ENCODE results near the gene MYO16. TPM values are rescaled to one million over a fixed set of nuclear protein-coding genes. Genes with fewer than 3 reads are reported as not detected.

Gene MYO16
- total RNA-seq, 3 donors from 2014 or later = 0.15 to 0.48 (median 0.33) TPM

DNA sequence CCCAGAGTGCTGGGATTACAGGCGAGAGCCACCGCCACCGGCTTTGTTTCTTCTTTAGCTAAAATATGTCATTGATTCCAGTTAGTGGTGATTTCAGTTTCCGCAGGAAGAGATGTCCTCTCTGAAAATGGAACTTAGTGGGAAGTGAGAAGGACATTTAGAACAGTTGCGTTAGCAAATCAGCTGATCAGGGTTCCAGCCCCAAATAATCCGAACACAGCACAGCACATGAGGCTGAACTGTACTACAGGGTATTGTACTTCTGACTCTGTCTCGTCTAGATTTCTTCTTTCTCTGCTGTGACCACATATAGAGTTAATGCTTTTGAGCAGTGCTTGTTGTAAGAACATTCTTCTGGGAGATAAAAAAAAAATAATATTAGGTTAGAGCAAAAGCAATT lies 314.4 kb downstream of the MYO16 start:
- intact Hi-C loops (cut with DNase I; ENCODE audit: low total_unique reads) = loop anchor here (10.0 kb wide), 1 partner anchor 461 kb away; no protein-coding TSS in a partner anchor
- DNase-seq (ENCODE audit: low spot score in 2 of 2) = no peak
- no peaks in the 10 kb centered on the region for H3K36me3 ChIP-seq
- H3K27me3 ChIP-seq = no peaks in the 10 kb centered on the region
- H3K9me3 ChIP-seq = no peaks in the 10 kb centered on the region
- H3K4me3 ChIP-seq = no peak overlapping the region
- H3K27ac ChIP-seq = no peak overlapping the region
- no peaks in the 10 kb centered on the region for H3K4me1 ChIP-seq
- TF ChIP-seq POLR2AphosphoS5 (IDR thresholded peaks at IDR 0.05) (no peak), POLR2A (IDR thresholded peaks at IDR 0.05) (no peak)
- TF ChIP-seq, protein P1, sequence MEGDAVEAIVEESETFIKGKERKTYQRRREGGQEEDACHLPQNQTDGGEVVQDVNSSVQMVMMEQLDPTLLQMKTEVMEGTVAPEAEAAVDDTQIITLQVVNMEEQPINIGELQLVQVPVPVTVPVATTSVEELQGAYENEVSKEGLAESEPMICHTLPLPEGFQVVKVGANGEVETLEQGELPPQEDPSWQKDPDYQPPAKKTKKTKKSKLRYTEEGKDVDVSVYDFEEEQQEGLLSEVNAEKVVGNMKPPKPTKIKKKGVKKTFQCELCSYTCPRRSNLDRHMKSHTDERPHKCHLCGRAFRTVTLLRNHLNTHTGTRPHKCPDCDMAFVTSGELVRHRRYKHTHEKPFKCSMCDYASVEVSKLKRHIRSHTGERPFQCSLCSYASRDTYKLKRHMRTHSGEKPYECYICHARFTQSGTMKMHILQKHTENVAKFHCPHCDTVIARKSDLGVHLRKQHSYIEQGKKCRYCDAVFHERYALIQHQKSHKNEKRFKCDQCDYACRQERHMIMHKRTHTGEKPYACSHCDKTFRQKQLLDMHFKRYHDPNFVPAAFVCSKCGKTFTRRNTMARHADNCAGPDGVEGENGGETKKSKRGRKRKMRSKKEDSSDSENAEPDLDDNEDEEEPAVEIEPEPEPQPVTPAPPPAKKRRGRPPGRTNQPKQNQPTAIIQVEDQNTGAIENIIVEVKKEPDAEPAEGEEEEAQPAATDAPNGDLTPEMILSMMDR (IDR thresholded peaks at IDR 0.05) = no peak

DNA sequence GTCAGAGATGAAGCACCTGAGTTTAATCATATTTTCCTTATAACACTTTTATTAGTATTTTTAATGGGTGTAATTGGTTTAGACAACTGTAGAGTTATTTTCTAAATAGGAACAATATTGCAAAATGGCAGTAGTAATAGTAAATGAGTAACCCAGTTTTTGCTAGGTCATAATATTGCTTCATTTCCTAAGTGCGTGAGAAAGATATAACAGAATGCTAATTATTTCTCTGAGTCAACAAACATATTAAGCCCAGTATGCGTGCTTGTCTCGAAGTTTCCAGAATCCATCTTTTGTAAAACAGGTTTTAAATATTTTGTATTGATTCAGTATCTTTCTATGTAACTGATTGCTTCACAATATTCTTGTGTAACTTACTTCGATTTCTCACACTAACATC lies 315.3 kb downstream of the MYO16 start:
- no peak for TF ChIP-seq POLR2AphosphoS5 (IDR thresholded peaks at IDR 0.05)
- no peak for TF ChIP-seq POLR2A (IDR thresholded peaks at IDR 0.05)
- TF ChIP-seq, protein P1 (IDR thresholded peaks at IDR 0.05) = no peak
- intact Hi-C loops (cut with DNase I; ENCODE audit: low total_unique reads) = loop anchor here (10.0 kb wide), 1 partner anchor 460 kb away; no protein-coding TSS in a partner anchor
- Histone ChIP-seq H3K9me3 (no peaks in the 10 kb centered on the region), H3K4me1 (no peaks in the 10 kb centered on the region), H3K4me3 (no peak overlapping the region), H3K36me3 (no peaks in the 10 kb centered on the region), H3K27ac (no peak overlapping the region), H3K27me3 (no peaks in the 10 kb centered on the region)
- no peak for DNase-seq (ENCODE audit: low spot score in 2 of 2)

DNA sequence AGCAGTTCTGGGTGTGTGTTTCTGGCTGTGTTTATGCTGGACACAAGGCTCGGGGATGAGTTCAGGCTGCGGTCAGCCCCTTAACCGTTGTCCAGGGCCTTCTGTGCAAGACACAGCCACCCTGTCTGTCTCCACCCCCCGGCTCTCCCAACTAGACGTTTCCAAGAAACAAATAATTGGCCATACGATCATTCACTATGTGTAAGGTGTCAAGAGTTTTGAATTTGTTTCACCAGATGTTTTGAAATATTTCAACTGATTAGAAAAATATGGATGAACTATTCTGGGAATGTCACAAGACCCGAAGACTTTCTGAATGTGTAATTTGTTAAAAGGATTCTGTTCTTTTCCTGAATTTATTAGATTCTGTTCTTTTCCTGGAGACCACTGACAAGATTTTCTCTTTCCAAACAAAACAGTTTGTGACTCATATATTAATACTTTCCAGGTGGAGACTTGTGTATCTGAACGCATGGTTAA lies 318.2 kb downstream of the MYO16 start:
- DNase-seq (ENCODE audit: low spot score in 2 of 2) = peak in 1 of 2 donors; percentile 44
- intact Hi-C loops (cut with DNase I; ENCODE audit: low total_unique reads) = loop anchor here (10.0 kb wide), 1 partner anchor 457 kb away; no protein-coding TSS in a partner anchor
- peak overlapping the region; percentile 79 to 86 for H3K27ac ChIP-seq

DNA sequence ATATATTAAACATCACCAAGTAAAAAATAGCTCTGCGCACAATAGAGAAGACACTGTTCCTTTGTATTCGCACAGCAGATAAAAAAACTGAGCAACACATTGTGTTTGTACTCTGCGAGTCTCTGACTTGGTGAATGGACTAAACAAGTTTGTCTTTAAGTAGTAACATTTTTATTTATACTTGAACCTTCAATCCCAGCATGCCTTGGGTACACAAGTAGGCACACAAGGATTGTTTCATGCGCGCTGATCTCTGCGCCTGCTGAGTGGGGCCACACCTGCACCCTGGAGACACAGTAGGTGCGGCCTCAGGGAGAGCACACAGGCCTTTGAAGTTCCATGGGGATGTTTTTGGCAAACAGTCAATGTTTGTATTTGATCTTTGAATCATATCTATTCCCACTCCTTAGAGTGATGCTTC lies 318.9 kb downstream of the MYO16 start:
- H3K27ac ChIP-seq = peak overlapping the region; percentile 74 to 83
- TF ChIP-seq POLR2AphosphoS5 (IDR thresholded peaks at IDR 0.05) = no peak
- TF ChIP-seq, protein P1 (IDR thresholded peaks at IDR 0.05) = no peak
- TF ChIP-seq POLR2A (IDR thresholded peaks at IDR 0.05) = no peak
- H3K36me3 ChIP-seq = no peaks in the 10 kb centered on the region
- intact Hi-C loops (cut with DNase I; ENCODE audit: low total_unique reads) = loop anchor here (10.0 kb wide), 1 partner anchor 457 kb away; no protein-coding TSS in a partner anchor
- H3K9me3 ChIP-seq = no peaks in the 10 kb centered on the region
- no peaks in the 10 kb centered on the region for H3K27me3 ChIP-seq
- H3K4me1 ChIP-seq = no peaks in the 10 kb centered on the region
- no peak overlapping the region for H3K4me3 ChIP-seq
- DNase-seq (ENCODE audit: low spot score in 2 of 2) = no peak

More for the DNA sequence above, 318.2 kb downstream of the MYO16 start:
- TF ChIP-seq POLR2AphosphoS5 (IDR thresholded peaks at IDR 0.05) = peak in 2 of 3 donors; percentile 51 to 71
- TF ChIP-seq POLR2A (IDR thresholded peaks at IDR 0.05) = no peak
- TF ChIP-seq, protein P1 (IDR thresholded peaks at IDR 0.05) = no peak
- Histone ChIP-seq H3K4me1 (no peaks in the 10 kb centered on the region), H3K27me3 (no peaks in the 10 kb centered on the region), H3K9me3 (no peaks in the 10 kb centered on the region), H3K4me3 (no peak overlapping the region), H3K36me3 (no peaks in the 10 kb centered on the region)

DNA sequence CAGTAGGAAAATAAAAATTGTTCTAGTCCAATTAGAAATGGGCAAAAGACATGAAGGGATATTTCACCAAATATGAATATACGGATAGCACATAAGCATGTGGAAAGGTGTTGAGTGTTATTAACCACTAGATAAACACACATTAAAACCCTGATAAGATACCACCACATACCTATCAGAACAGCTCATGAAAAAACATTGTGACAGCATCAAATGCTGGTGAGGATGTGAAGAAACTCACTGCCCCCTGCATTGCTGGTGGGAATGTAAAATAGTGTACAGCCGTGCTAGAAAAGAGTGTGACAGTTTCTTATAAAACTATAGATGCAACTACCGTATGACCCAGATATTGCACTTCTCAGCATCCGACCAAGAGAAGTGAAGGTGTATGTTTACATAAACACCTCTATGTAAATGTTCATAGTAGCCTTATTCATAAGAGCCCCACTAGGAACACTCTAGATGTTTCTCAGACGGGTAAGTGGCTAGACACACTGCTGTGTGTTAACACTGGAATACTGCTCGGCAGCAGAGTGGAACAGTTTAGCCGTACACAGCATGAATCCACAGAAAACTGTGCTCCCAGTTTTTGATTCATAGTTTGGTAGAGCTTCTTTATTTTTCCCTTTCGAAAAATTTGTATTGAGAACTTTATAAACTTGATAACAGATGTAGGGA lies 321.1 kb downstream of the MYO16 start:
- H3K36me3 ChIP-seq = no peaks in the 10 kb centered on the region

More for the DNA sequence above, 321.1 kb downstream of the MYO16 start:
- no peak overlapping the region for H3K27ac ChIP-seq
- no peaks in the 10 kb centered on the region for H3K9me3 ChIP-seq
- no peaks in the 10 kb centered on the region for H3K27me3 ChIP-seq
- H3K4me3 ChIP-seq = no peak overlapping the region
- TF ChIP-seq POLR2A (IDR thresholded peaks at IDR 0.05) = no peak
- no peak for TF ChIP-seq POLR2AphosphoS5 (IDR thresholded peaks at IDR 0.05)
- TF ChIP-seq, protein P1 (IDR thresholded peaks at IDR 0.05) = no peak
- H3K4me1 ChIP-seq = no peaks in the 10 kb centered on the region
- no peak for DNase-seq (ENCODE audit: low spot score in 2 of 2)
- intact Hi-C loops (cut with DNase I; ENCODE audit: low total_unique reads) = no loop called here

All from breast epithelium (tissue), 4 donors.